ENCODE data around the gene SLC29A1. TPM values are rescaled to one million over a fixed set of nuclear protein-coding genes. Genes with fewer than 3 reads are reported as not detected.
"Not testable (repeated sequence)": the region's sequence is repeated elsewhere in the genome, so short reads cannot be mapped to it uniquely, and the experiment has no call there.

Gene SLC29A1
- total RNA-seq, 1 donor from 2014 or later, result 1.8 TPM

DNA sequence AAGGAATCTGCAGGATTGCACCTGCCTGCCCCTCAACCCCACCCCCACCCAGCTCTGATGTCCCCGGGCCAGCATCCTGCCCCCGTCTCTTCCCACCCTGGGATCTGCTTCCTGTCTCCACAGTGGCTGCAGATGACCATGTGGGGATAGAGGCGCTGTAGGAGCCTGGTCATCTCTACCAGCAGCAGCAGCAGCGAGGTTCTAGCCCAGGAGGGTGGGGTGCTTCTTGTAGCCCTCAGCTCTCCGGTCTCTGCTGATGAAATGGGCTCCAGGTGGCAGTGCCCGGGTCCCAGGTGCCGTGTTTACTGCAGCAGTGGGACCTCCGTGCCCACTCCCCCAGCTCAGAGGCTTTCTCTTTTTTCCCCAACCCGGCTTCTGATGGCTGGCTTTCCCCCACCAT, 39.6 kb upstream of the SLC29A1 start:
- no peaks in the 10 kb centered on the region for H3K27me3 ChIP-seq (ENCODE audit: control insufficient read depth, insufficient read depth, low read length)
- FAIRE-seq, result no peak
- no peak overlapping the region for H3K4me3 ChIP-seq (ENCODE audit: low read depth, low read length)
- DNase-seq (ENCODE audit: low read depth), result no peak
- TF ChIP-seq, protein P1, sequence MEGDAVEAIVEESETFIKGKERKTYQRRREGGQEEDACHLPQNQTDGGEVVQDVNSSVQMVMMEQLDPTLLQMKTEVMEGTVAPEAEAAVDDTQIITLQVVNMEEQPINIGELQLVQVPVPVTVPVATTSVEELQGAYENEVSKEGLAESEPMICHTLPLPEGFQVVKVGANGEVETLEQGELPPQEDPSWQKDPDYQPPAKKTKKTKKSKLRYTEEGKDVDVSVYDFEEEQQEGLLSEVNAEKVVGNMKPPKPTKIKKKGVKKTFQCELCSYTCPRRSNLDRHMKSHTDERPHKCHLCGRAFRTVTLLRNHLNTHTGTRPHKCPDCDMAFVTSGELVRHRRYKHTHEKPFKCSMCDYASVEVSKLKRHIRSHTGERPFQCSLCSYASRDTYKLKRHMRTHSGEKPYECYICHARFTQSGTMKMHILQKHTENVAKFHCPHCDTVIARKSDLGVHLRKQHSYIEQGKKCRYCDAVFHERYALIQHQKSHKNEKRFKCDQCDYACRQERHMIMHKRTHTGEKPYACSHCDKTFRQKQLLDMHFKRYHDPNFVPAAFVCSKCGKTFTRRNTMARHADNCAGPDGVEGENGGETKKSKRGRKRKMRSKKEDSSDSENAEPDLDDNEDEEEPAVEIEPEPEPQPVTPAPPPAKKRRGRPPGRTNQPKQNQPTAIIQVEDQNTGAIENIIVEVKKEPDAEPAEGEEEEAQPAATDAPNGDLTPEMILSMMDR (IDR thresholded peaks at IDR 0.05; ENCODE audit: insufficient read depth, low read length, severe bottlenecking), result no peak
- H3K36me3 ChIP-seq (ENCODE audit: control insufficient read depth, insufficient read depth, low read length), result no peaks in the 10 kb centered on the region

- H3K36me3 ChIP-seq (ENCODE audit: control insufficient read depth, insufficient read depth, low read length); FAIRE-seq; H3K27me3 ChIP-seq (ENCODE audit: control insufficient read depth, insufficient read depth, low read length); H3K4me3 ChIP-seq (ENCODE audit: low read depth, low read length); DNase-seq (ENCODE audit: low read depth): not testable (repeated sequence)
Measured at GRCh38 chr6:44185356-44185755, 38.0 kb upstream of the SLC29A1 start.

- FAIRE-seq, result no peak
- no peak overlapping the region for H3K4me3 ChIP-seq (ENCODE audit: low read depth, low read length)
Measured at GRCh38 chr6:44185953-44186634, 37.3 kb upstream of the SLC29A1 start.

DNA sequence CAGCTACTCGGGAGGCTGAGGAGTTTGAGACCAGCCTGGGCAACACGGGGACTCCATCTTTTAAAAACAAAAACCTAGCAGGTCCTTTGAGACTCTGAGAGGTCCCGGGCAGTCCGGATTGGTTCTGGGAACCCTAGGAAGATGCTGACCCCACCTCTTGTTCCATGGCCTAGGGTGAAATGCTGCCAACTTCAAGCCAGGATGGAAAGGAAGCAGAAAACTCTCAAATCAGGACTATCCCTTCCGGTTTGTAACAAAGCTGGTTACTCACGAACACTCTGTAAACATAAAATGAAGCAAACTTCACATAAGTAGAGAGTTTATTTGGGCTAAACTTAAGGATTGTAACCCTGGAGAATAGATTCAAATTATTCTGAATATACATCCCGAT, 36.8 kb upstream of the SLC29A1 start:
- FAIRE-seq (no peak), DNase-seq (ENCODE audit: low read depth) (no peak)
- Histone ChIP-seq H3K36me3 (ENCODE audit: control insufficient read depth, insufficient read depth, low read length) (no peaks in the 10 kb centered on the region), H3K27me3 (ENCODE audit: control insufficient read depth, insufficient read depth, low read length) (no peaks in the 10 kb centered on the region), H3K4me3 (ENCODE audit: low read depth, low read length) (no peak overlapping the region)
- TF ChIP-seq, protein P1 (IDR thresholded peaks at IDR 0.05; ENCODE audit: insufficient read depth, low read length, severe bottlenecking), result no peak

More at GRCh38 chr6:44185953-44186634, 37.3 kb upstream of the SLC29A1 start:
- no peaks in the 10 kb centered on the region for H3K27me3 ChIP-seq (ENCODE audit: control insufficient read depth, insufficient read depth, low read length)
- H3K36me3 ChIP-seq (ENCODE audit: control insufficient read depth, insufficient read depth, low read length), result no peaks in the 10 kb centered on the region
- TF ChIP-seq, protein P1 (IDR thresholded peaks at IDR 0.05; ENCODE audit: insufficient read depth, low read length, severe bottlenecking), result no peak
- DNase-seq (ENCODE audit: low read depth), result no peak

DNA sequence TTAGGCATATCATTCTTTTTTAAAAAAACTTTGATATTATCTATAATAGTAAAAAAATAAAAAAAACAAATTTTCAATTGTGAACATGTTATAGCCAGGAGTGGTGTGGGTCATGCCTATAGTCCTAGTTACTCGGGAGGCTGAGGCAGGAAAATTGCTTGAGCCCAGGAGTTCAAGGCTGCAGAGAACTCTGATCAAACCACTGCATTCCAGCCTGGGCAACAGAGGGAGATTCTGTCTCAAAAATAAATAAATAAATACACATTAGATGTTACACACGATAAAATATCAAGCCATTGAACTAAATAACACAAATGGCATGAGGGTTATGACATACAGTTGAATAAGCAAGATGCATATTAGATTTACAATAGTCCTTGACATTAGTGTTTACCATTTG, 34.6 kb upstream of the SLC29A1 start:
- TF ChIP-seq, protein P1 (IDR thresholded peaks at IDR 0.05; ENCODE audit: insufficient read depth, low read length, severe bottlenecking), result no peak
- FAIRE-seq (no peak), DNase-seq (ENCODE audit: low read depth) (no peak)
- Histone ChIP-seq H3K4me3 (ENCODE audit: low read depth, low read length) (no peak overlapping the region), H3K27me3 (ENCODE audit: control insufficient read depth, insufficient read depth, low read length) (no peaks in the 10 kb centered on the region), H3K36me3 (ENCODE audit: control insufficient read depth, insufficient read depth, low read length) (no peaks in the 10 kb centered on the region)

GRCh38 chr6:44189257-44189656, 34.1 kb upstream of the SLC29A1 start:
- no peak overlapping the region for H3K4me3 ChIP-seq (ENCODE audit: low read depth, low read length)
- TF ChIP-seq, protein P1 (IDR thresholded peaks at IDR 0.05; ENCODE audit: insufficient read depth, low read length, severe bottlenecking), result no peak
- H3K36me3 ChIP-seq (ENCODE audit: control insufficient read depth, insufficient read depth, low read length), result no peaks in the 10 kb centered on the region
- H3K27me3 ChIP-seq (ENCODE audit: control insufficient read depth, insufficient read depth, low read length), result no peaks in the 10 kb centered on the region
- FAIRE-seq (no peak), DNase-seq (ENCODE audit: low read depth) (no peak)
